ENCODE data around the gene ZNF598.

Gene ZNF598

GRCh38 chr16:1968146-1968953 is 41.3 kb downstream of the ZNF598 start:
- no peak overlapping the region for H3K27ac ChIP-seq (ENCODE audit: extremely low read depth, low read depth, low read length)

GRCh38 chr16:1966460-1966859 is 43.2 kb downstream of the ZNF598 start, which contains the start of gene RNF151:
TSS of gene RNF151 (plus strand) at chr16:1966856. CDS start at chr16:1966882, 26 bp downstream.
- H3K27ac ChIP-seq (ENCODE audit: extremely low read depth, low read depth, low read length), result 0 out of 2 replicates have a peak within 1 kb of the TSS, but pooled peaks have one; percentile 100
- POLR2A ChIA-PET, result interaction anchor here (2.1 to 2.6 kb wide), 2 partner anchors 12 to 23 kb away, joined by 33 to 76 read pairs; partner anchors contain the start of genes MSRB1 and NOXO1
- CTCF ChIA-PET, result interaction anchor here (0.8 kb wide), 1 partner anchor 14 kb away, joined by 3 read pairs; no protein-coding TSS in a partner anchor

More at GRCh38 chr16:1968146-1968953, 41.3 kb downstream of the ZNF598 start:
- peaks cover 0 to 18% of the 10 kb centered on the region in 2 experiments; a peak in 1 of 3 replicates for H3K36me3 ChIP-seq (ENCODE audit: control insufficient read depth in 2 of 2, insufficient read depth in 1 of 2, low read length in 2 of 2)
- TF ChIP-seq ZFHX2 (tag by site-specific recombination; conservative IDR thresholded peaks at IDR 0.05), result peak; percentile 67
- no peak for TF ChIP-seq ZNF558 (tag by site-specific recombination; IDR thresholded peaks at IDR 0.05)
- TF ChIP-seq OSR2 (tag by site-specific recombination; IDR thresholded peaks at IDR 0.05), result no peak
- TF ChIP-seq EGR2 (tag by site-specific recombination; IDR thresholded peaks at IDR 0.05; ENCODE audit: low read depth), result peak; percentile 89
- no peak for TF ChIP-seq ZNF501 (tag by site-specific recombination; IDR thresholded peaks at IDR 0.05)
- no peaks in the 10 kb centered on the region for H3K9me3 ChIP-seq (ENCODE audit: control insufficient read depth, insufficient read depth, low read depth, low read length)
- CTCF ChIA-PET, result interaction anchor here (0.6 to 0.7 kb wide), 2 partner anchors 133 to 1113 kb away, joined by 4 read pairs; no protein-coding TSS in a partner anchor
- POLR2A ChIA-PET, result interaction anchor here (1.0 kb wide), 1 partner anchor 36 kb away, joined by 3 read pairs; no protein-coding TSS in a partner anchor
- no peak overlapping the region for H3K4me3 ChIP-seq (ENCODE audit: low read depth, low read length)
- no peaks in the 10 kb centered on the region for H3K4me1 ChIP-seq (ENCODE audit: control insufficient read depth, insufficient read depth, low read length)

GRCh38 chr16:1965396-1966001 is 44.1 kb downstream of the ZNF598 start:
- H3K4me3 ChIP-seq (ENCODE audit: low read depth, low read length), result peak overlapping the region; percentile 94
- no peaks in the 10 kb centered on the region; the same call in 1 of the 2 replicates for H3K4me1 ChIP-seq (ENCODE audit: control insufficient read depth, insufficient read depth, low read length)
- H3K9me3 ChIP-seq (ENCODE audit: control insufficient read depth, insufficient read depth, low read depth, low read length), result no peaks in the 10 kb centered on the region
- ChIA-PET CTCF (interaction anchor here (0.6 to 1.0 kb wide), 3 partner anchors 15 to 154 kb away, joined by 3 read pairs; no protein-coding TSS in a partner anchor), POLR2A (interaction anchor here (0.6 to 2.7 kb wide), 39 partner anchors 10 to 1055 kb away, joined by 3 to 76 read pairs (median 6); partner anchors contain the start of genes E4F1, EME2, FAHD1 and GFER)
- peak overlapping the region; percentile 100 for H3K27ac ChIP-seq (ENCODE audit: extremely low read depth, low read depth, low read length)
- TF ChIP-seq MZF1 (tag by site-specific recombination; IDR thresholded peaks at IDR 0.05; ENCODE audit: borderline replicate concordance) (no peak), BCL11B (tag by site-specific recombination; IDR thresholded peaks at IDR 0.05; ENCODE audit: low read depth) (0 out of 2 replicates have a peak, but pooled peaks have one; percentile 3), ZFHX2 (tag by site-specific recombination; conservative IDR thresholded peaks at IDR 0.05) (peak; percentile 9; the same call in 1 of the 2 replicates)
- H3K36me3 ChIP-seq (ENCODE audit: control insufficient read depth in 2 of 2, insufficient read depth in 1 of 2, low read length in 2 of 2), result peaks cover 0 to 42% of the 10 kb centered on the region in 2 experiments; a peak in 1 of 3 replicates

More at GRCh38 chr16:1966460-1966859, 43.2 kb downstream of the ZNF598 start, which contains the start of gene RNF151:
- TF ChIP-seq, protein P1, sequence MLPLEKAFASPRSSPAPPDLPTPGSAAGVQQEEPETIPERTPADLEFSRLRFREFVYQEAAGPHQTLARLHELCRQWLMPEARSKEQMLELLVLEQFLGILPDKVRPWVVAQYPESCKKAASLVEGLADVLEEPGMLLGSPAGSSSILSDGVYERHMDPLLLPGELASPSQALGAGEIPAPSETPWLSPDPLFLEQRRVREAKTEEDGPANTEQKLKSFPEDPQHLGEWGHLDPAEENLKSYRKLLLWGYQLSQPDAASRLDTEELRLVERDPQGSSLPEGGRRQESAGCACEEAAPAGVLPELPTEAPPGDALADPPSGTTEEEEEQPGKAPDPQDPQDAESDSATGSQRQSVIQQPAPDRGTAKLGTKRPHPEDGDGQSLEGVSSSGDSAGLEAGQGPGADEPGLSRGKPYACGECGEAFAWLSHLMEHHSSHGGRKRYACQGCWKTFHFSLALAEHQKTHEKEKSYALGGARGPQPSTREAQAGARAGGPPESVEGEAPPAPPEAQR (tag by site-specific recombination; IDR thresholded peaks at IDR 0.05), result no peak
- no peak for TF ChIP-seq ZNF155 (tag by site-specific recombination; IDR thresholded peaks at IDR 0.05)
- TF ChIP-seq ZNF280C (tag by site-specific recombination; IDR thresholded peaks at IDR 0.05), result no peak
- TF ChIP-seq ZNF121 (tag by site-specific recombination; IDR thresholded peaks at IDR 0.05), result peak; percentile 91
- H3K4me1 ChIP-seq (ENCODE audit: control insufficient read depth, insufficient read depth, low read length), result no peaks in the 10 kb centered on the region
- H3K9me3 ChIP-seq (ENCODE audit: control insufficient read depth, insufficient read depth, low read depth, low read length), result no peaks in the 10 kb centered on the region
- H3K36me3 ChIP-seq (ENCODE audit: control insufficient read depth in 2 of 2, insufficient read depth in 1 of 2, low read length in 2 of 2), result peaks cover 0 to 36% of the 10 kb centered on the region in 2 experiments; a peak in 1 of 3 replicates
- H3K4me3 ChIP-seq (ENCODE audit: low read depth, low read length), result peak within 1 kb of the TSS; percentile 94
